Subcutaneous abdominal adipose tissue (tissue), 5 donors: ENCODE measurements around the gene AHCYL2.

Source experiments
- H3K27ac ChIP-seq: one replicate; pipeline ENCODE4 v1.7.0; 2013; ENCODE audit warnings: low read depth, mild to moderate bottlenecking, inconsistent platforms, low read length, moderate library complexity
- H3K27me3 ChIP-seq, 5 donors: one replicate each; pipeline ENCODE4 v1.7.0; 2013; ENCODE audit warnings: low read length in 5 of 5, inconsistent platforms in 1 of 5; ENCODE audit not compliant: control insufficient read depth in 5 of 5, insufficient read depth in 4 of 5
- H3K36me3 ChIP-seq, 5 donors: one replicate each; pipeline ENCODE4 v1.7.0; 2013; ENCODE audit warnings: low read length in 5 of 5; ENCODE audit not compliant: control insufficient read depth in 5 of 5, insufficient read depth in 5 of 5
- H3K4me1 ChIP-seq, 5 donors: one replicate each; pipeline ENCODE4 v1.7.0; 2013; ENCODE audit warnings: low read length in 5 of 5, mild to moderate bottlenecking in 3 of 5, moderate library complexity in 1 of 5; ENCODE audit not compliant: control insufficient read depth in 5 of 5, insufficient read depth in 5 of 5
- H3K4me3 ChIP-seq, 5 donors: one replicate each; pipeline ENCODE4 v1.7.0; 2013; ENCODE audit warnings: low read length in 5 of 5, low read depth in 1 of 5
- H3K9ac ChIP-seq, 5 donors: one replicate each; pipeline ENCODE4 v1.7.0; 2013; ENCODE audit warnings: low read length in 5 of 5, mild to moderate bottlenecking in 4 of 5, moderate library complexity in 3 of 5
- H3K9me3 ChIP-seq, 5 donors: one replicate each; pipeline ENCODE4 v1.7.0; 2013; ENCODE audit warnings: low read length in 5 of 5; ENCODE audit not compliant: control insufficient read depth in 5 of 5
- donor health status: healthy.
- donor health status: healthy.
- donor health status: healthy.
- donor health status: healthy.
- donor health status: healthy.

The AHCYL2 gene

DNA sequence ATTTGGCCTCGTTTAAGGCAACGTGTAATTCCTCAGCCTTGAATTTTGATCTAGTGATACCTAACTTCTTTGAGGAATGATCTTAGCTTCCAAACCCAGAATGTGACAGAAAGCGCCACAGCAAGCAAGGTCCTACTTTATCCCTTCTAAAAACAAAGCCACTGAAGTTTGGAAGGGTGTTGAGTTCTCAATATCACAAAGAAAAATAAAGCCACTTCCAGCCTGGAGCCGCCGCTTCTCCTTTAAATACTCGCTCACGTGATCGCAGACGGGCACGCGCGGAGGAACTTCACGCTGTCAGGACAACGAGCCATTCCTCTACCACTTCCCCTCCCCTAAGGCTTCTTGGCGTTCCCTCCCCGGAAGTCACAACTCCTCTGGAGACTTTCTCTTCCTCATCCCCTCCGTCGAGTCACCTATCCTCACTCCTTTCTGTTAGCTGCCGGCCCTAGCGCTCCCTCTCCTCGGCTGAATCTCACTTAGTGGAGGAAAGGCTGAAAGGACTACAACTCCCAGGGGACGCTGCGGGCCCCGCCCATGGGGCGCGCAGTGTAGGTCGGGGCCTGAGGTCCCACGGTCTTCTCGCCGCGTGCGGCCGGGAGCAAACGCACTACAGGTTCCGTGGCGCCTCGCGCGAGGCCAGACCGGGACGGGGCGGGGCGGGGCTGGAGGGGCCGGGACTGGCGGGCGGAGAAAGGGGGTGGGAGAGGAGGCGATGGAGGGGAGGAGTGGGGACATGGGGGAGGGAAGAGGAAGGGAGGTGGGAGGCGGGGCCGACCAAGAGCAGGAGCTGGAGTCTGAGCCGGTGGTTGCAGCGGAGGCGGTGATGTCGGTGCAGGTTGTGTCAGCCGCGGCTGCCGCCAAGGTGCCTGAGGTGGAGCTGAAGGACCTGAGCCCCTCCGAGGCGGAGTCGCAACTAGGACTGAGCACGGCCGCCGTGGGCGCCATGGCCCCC lies at the start of gene AHCYL2:
Gene AHCYL2, plus strand, starts transcription at position 780 of the 955 bp plus-strand sequence.
- H3K4me1 ChIP-seq: peaks cover 2 to 27% (median 19%) of the 10 kb centered on the region in 5 donors
- H3K9ac ChIP-seq: peak within 1 kb of the TSS; percentile 86 to 94 (median 90)
- H3K27me3 ChIP-seq: no peaks in the 10 kb centered on the region
- H3K9me3 ChIP-seq: no peaks in the 10 kb centered on the region
- peak within 1 kb of the TSS; percentile 96 for H3K27ac ChIP-seq
- no peaks in the 10 kb centered on the region for H3K36me3 ChIP-seq
- peak within 1 kb of the TSS; percentile 76 to 93 (median 90) for H3K4me3 ChIP-seq

- H3K4me1 ChIP-seq: no peaks in the 10 kb centered on the region
- H3K27me3 ChIP-seq: no peaks in the 10 kb centered on the region
- H3K9ac ChIP-seq: no peak overlapping the region
- no peak overlapping the region for H3K4me3 ChIP-seq
- no peaks in the 10 kb centered on the region for H3K36me3 ChIP-seq
- H3K9me3 ChIP-seq: no peaks in the 10 kb centered on the region
- H3K27ac ChIP-seq: no peak overlapping the region
These were observed 47.7 kb upstream of the AHCYL2 start for GRCh38 chr7:129176916-129177710.

DNA sequence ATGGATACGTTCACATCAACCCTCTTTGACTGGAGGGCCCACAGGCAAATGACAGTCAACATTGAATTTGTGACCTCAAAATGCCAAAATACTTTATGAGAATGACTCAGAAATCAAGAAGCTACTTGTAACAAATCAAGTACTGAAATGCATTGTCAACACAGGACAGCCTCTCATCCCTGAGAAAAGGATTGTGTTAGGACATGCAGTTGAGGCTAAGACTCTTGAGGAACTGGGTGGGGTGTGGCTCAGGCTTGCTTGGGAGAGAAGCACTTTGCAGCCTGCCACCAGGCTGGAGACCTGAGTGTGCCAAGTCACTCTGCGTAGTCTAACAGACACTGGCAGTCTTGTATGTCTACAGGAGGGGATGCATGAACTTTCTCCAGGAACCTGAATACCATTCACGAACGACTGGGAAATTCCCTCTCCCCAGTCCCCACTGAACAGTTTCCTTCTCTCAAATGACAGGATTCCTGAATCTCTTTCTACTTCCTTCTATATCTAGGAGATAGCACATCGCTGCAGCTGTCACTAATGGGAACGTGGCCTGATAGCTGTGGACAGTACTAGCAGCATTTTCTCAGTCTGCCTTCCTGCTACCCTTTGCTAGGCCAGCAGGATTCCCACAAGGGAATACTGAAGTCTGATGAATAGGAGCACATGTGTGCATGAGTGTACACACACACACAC lies 39.7 kb upstream of the AHCYL2 start:
- Histone ChIP-seq H3K9ac (no peak overlapping the region), H3K27me3 (peaks cover 0 to 9% (median 3%) of the 10 kb centered on the region in 5 donors), H3K4me1 (peaks cover 4 to 21% (median 14%) of the 10 kb centered on the region in 5 donors), H3K9me3 (no peaks in the 10 kb centered on the region), H3K4me3 (no peak overlapping the region), H3K36me3 (no peaks in the 10 kb centered on the region), H3K27ac (no peak overlapping the region)

DNA sequence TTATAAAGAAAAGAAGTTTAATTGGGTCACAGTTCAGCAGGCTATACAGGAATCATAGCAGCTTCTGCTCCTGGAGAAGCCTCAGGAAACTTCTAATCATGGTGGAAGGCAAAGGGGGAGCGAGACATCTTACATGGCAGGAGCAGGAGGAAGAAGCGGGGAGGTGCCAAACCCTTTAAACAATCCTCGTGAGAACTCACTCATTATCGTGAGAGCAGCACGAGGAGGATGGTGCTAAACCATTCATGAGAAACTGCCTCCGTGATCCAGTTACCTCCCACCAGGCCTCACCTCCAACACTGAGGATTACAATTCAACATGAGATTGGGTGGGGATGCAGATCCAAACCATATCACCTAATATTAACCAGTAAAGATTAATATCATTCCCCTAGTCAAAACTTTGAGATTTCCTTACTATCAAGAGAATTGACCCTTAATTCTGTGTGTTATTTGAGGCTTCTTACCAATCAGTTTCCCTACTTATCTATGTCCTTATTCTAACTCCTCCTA lies 38.0 kb upstream of the AHCYL2 start:
- Histone ChIP-seq H3K4me1 (peaks cover 4 to 23% (median 16%) of the 10 kb centered on the region in 5 donors), H3K9me3 (no peaks in the 10 kb centered on the region), H3K27ac (no peak overlapping the region), H3K27me3 (peaks cover 0 to 11% (median 6%) of the 10 kb centered on the region in 5 donors), H3K9ac (no peak overlapping the region), H3K36me3 (no peaks in the 10 kb centered on the region), H3K4me3 (no peak overlapping the region)

GRCh38 chr7:129187681-129188371 lies 37.0 kb upstream of the AHCYL2 start:
- Histone ChIP-seq H3K27ac (no peak overlapping the region), H3K9ac (peak overlapping the region in 3 of 5 donors; percentile 7 to 66 (median 14))

DNA sequence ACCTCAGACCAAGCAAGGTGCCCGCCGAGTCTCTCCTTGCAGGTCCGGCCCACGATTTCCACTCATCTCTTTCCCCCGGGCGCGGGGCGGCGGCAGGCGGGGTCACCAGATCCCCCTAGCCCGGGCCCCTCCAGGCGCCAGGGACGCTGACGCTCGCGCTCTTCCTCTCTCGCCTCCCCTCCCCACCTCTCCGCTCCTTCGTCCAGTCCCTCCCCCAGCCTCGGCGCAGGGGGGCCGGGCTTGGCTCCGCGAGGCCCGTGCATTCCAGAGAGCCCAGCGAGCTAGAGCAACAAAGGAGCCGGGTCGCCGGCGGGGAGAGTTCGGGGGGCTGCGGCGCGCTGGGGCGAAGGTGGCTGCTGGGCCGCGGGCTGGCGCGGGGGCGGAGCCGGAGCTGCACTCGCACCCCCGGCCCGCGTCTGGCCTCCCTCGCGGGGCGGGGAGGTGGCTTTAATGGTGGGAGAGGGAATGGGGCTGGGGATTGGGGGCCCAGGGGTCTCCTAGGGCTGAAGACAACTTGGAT lies 36.4 kb upstream of the AHCYL2 start, which contains the start of gene SMO:
Gene SMO, plus strand, starts transcription at position 262 of the 520 bp plus-strand sequence. CDS start 519 bp downstream, outside the sequence.
- Histone ChIP-seq H3K9me3 (no peaks in the 10 kb centered on the region), H3K4me1 (peaks cover 4 to 23% (median 16%) of the 10 kb centered on the region in 5 donors), H3K4me3 (peak within 1 kb of the TSS; percentile 61 to 80 (median 71)), H3K36me3 (no peaks in the 10 kb centered on the region), H3K27ac (no peak within 1 kb of the TSS), H3K9ac (peak within 1 kb of the TSS in 4 of 5 donors; percentile 25 to 77 (median 50)), H3K27me3 (peaks cover 0 to 11% (median 6%) of the 10 kb centered on the region in 5 donors)

More at GRCh38 chr7:129187681-129188371, 37.0 kb upstream of the AHCYL2 start:
- Histone ChIP-seq H3K4me1 (peaks cover 4 to 23% (median 16%) of the 10 kb centered on the region in 5 donors), H3K36me3 (no peaks in the 10 kb centered on the region), H3K27me3 (peaks cover 0 to 11% (median 6%) of the 10 kb centered on the region in 5 donors), H3K9me3 (no peaks in the 10 kb centered on the region), H3K4me3 (peak overlapping the region; percentile 61 to 75 (median 69))

DNA sequence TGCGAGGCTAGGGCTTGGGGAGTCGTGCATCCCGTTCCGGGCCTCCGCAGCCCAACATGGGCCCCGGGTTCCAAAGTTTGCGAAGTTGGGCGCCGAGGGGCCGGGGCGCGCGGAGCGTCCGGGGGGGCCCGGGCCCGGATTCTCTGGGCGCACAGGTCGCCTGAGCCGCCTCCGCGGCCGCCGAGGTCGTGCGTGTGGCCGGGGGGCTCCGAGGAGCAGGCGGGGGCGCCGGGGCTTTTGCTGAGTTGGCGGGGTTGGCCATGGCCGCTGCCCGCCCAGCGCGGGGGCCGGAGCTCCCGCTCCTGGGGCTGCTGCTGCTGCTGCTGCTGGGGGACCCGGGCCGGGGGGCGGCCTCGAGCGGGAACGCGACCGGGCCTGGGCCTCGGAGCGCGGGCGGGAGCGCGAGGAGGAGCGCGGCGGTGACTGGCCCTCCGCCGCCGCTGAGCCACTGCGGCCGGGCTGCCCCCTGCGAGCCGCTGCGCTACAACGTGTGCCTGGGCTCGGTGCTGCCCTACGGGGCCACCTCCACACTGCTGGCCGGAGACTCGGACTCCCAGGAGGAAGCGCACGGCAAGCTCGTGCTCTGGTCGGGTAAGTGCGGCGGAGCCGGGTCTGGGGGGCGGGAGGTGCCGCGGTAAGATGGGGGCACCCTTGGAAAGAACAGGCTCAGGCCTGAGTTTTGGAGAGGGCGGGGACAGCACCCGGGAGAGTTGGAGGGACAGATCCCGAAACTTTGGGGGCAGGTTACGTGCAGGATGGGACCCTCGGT lies 35.8 kb upstream of the AHCYL2 start:
- no peaks in the 10 kb centered on the region for H3K9me3 ChIP-seq
- peaks cover 4 to 23% (median 16%) of the 10 kb centered on the region in 5 donors for H3K4me1 ChIP-seq
- H3K36me3 ChIP-seq: no peaks in the 10 kb centered on the region
- H3K9ac ChIP-seq: peak overlapping the region in 4 of 5 donors; percentile 25 to 77 (median 50)
- H3K27ac ChIP-seq: no peak overlapping the region
- H3K27me3 ChIP-seq: peaks cover 0 to 11% (median 6%) of the 10 kb centered on the region in 5 donors
- peak overlapping the region; percentile 61 to 80 (median 71) for H3K4me3 ChIP-seq

- no peaks in the 10 kb centered on the region for H3K36me3 ChIP-seq
- H3K27me3 ChIP-seq: peaks cover 0 to 11% (median 6%) of the 10 kb centered on the region in 5 donors
- H3K27ac ChIP-seq: no peak overlapping the region
- no peaks in the 10 kb centered on the region for H3K9me3 ChIP-seq
- H3K4me3 ChIP-seq: peak overlapping the region; percentile 61 to 80 (median 71)
- peak overlapping the region in 4 of 5 donors; percentile 25 to 77 (median 50) for H3K9ac ChIP-seq
- peaks cover 4 to 23% (median 16%) of the 10 kb centered on the region in 5 donors for H3K4me1 ChIP-seq
These were observed 35.0 kb upstream of the AHCYL2 start for GRCh38 chr7:129189661-129190310.
